Measurements from ENCODE around the gene IGFBP1. TPM values are rescaled to one million over a fixed set of nuclear protein-coding genes. Genes with fewer than 3 reads are reported as not detected.

IGFBP1 gene
- total and polyA plus RNA-seq, 2 of the 13 experiments (the other 11 are each of a cell fraction or from before 2014, with no cell fraction given): 5.4 to 885 TPM

DNA sequence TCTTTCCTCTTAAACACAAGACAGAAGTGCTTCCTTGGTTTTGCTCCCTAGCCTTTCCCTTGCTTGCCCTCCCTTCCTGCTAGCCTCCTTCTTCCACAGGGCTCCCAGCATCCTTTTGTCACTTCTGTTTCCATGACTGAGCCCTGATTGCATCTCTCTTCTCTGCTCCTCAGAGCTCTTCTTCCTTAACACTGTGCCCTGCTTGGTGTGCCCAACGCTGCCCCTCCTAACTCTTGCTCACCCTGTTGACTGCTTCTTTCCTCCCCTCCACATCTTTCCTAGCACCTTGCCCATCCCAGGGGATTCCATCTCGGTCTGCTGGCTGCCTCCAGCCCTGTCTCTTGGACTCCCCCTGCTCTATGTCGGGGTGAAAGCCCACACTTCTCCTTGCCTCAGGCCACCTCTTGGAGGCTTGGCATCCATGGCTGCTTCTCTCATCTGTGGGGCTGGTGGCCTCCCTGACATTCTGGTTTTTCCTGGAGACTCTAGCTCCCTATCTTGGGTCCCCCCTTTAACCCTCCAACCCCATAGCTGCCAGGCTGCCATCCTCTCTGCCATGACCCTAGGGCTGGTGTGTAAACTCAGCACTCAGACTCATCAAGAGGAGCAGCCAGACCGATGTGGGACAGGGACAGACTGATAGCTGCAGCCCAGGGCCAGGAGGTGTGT, 5.8 kb downstream of the IGFBP1 start (continued):
- TF ChIP-seq, protein P1, sequence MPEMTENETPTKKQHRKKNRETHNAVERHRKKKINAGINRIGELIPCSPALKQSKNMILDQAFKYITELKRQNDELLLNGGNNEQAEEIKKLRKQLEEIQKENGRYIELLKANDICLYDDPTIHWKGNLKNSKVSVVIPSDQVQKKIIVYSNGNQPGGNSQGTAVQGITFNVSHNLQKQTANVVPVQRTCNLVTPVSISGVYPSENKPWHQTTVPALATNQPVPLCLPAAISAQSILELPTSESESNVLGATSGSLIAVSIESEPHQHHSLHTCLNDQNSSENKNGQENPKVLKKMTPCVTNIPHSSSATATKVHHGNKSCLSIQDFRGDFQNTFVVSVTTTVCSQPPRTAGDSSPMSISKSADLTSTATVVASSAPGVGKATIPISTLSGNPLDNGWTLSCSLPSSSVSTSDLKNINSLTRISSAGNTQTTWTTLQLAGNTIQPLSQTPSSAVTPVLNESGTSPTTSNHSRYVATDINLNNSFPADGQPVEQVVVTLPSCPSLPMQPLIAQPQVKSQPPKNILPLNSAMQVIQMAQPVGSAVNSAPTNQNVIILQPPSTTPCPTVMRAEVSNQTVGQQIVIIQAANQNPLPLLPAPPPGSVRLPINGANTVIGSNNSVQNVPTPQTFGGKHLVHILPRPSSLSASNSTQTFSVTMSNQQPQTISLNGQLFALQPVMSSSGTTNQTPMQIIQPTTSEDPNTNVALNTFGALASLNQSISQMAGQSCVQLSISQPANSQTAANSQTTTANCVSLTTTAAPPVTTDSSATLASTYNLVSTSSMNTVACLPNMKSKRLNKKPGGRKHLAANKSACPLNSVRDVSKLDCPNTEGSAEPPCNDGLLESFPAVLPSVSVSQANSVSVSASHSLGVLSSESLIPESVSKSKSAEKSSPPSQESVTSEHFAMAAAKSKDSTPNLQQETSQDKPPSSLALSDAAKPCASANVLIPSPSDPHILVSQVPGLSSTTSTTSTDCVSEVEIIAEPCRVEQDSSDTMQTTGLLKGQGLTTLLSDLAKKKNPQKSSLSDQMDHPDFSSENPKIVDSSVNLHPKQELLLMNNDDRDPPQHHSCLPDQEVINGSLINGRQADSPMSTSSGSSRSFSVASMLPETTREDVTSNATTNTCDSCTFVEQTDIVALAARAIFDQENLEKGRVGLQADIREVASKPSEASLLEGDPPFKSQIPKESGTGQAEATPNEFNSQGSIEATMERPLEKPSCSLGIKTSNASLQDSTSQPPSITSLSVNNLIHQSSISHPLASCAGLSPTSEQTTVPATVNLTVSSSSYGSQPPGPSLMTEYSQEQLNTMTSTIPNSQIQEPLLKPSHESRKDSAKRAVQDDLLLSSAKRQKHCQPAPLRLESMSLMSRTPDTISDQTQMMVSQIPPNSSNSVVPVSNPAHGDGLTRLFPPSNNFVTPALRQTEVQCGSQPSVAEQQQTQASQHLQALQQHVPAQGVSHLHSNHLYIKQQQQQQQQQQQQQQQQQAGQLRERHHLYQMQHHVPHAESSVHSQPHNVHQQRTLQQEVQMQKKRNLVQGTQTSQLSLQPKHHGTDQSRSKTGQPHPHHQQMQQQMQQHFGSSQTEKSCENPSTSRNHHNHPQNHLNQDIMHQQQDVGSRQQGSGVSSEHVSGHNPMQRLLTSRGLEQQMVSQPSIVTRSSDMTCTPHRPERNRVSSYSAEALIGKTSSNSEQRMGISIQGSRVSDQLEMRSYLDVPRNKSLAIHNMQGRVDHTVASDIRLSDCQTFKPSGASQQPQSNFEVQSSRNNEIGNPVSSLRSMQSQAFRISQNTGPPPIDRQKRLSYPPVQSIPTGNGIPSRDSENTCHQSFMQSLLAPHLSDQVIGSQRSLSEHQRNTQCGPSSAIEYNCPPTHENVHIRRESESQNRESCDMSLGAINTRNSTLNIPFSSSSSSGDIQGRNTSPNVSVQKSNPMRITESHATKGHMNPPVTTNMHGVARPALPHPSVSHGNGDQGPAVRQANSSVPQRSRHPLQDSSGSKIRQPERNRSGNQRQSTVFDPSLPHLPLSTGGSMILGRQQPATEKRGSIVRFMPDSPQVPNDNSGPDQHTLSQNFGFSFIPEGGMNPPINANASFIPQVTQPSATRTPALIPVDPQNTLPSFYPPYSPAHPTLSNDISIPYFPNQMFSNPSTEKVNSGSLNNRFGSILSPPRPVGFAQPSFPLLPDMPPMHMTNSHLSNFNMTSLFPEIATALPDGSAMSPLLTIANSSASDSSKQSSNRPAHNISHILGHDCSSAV (CRISPR knock-in tag; IDR thresholded peaks at IDR 0.05; ENCODE audit: borderline replicate concordance): 0 out of 2 replicates have a peak, but pooled peaks have one; percentile 41
- TF ChIP-seq SAP130 (CRISPR knock-in tag; IDR thresholded peaks at IDR 0.05; ENCODE audit: low read depth): no peak
- no peak for TF ChIP-seq SNAI1 (CRISPR knock-in tag; IDR thresholded peaks at IDR 0.05; ENCODE audit: borderline replicate concordance)
- TF ChIP-seq, protein P2, sequence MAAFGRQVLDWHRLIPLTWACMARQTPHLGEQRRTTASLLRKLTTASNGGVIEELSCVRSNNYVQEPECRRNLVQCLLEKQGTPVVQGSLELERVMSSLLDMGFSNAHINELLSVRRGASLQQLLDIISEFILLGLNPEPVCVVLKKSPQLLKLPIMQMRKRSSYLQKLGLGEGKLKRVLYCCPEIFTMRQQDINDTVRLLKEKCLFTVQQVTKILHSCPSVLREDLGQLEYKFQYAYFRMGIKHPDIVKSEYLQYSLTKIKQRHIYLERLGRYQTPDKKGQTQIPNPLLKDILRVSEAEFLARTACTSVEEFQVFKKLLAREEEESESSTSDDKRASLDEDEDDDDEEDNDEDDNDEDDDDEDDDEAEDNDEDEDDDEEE (CRISPR knock-in tag; IDR thresholded peaks at IDR 0.05): no peak
- no peak for TF ChIP-seq ZNF326 (CRISPR knock-in tag; IDR thresholded peaks at IDR 0.05; ENCODE audit: borderline replicate concordance)
- TF ChIP-seq MTF1 (CRISPR knock-in tag; IDR thresholded peaks at IDR 0.05): no peak
- TF ChIP-seq PAF1 (CRISPR knock-in tag; IDR thresholded peaks at IDR 0.05): peak; percentile 100
- TF ChIP-seq, protein P3, sequence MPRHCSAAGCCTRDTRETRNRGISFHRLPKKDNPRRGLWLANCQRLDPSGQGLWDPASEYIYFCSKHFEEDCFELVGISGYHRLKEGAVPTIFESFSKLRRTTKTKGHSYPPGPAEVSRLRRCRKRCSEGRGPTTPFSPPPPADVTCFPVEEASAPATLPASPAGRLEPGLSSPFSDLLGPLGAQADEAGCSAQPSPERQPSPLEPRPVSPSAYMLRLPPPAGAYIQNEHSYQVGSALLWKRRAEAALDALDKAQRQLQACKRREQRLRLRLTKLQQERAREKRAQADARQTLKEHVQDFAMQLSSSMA (CRISPR knock-in tag; IDR thresholded peaks at IDR 0.05): 0 out of 2 replicates have a peak, but pooled peaks have one; percentile 63
- TF ChIP-seq U2AF2 (IDR thresholded peaks at IDR 0.05; ENCODE audit: low read depth, low read length): no peak
- no peak for TF ChIP-seq ZFP36 (IDR thresholded peaks at IDR 0.05; ENCODE audit: borderline replicate concordance, low read depth, low read length, partially characterized antibody)
- TF ChIP-seq FOSL1 (CRISPR knock-in tag; IDR thresholded peaks at IDR 0.05; ENCODE audit: borderline replicate concordance): no peak
- no peak for TF ChIP-seq ZNF468 (CRISPR knock-in tag; IDR thresholded peaks at IDR 0.05)
- TF ChIP-seq ZMAT3 (CRISPR knock-in tag; conservative IDR thresholded peaks at IDR 0.05): peak; percentile 81; the same call in 1 of the 2 replicates
- TF ChIP-seq ZNF282 (IDR thresholded peaks at IDR 0.05; ENCODE audit: partially characterized antibody): no peak
- no peak for TF ChIP-seq ZNF124 (CRISPR knock-in tag; IDR thresholded peaks at IDR 0.05)
- TF ChIP-seq ETV6 (CRISPR knock-in tag; conservative IDR thresholded peaks at IDR 0.05): no peak
- no peak for TF ChIP-seq SMARCC2 (IDR thresholded peaks at IDR 0.05)
- TF ChIP-seq DNMT1 (CRISPR knock-in tag; IDR thresholded peaks at IDR 0.05): 0 out of 2 replicates have a peak, but pooled peaks have one; percentile 40
- TF ChIP-seq RFXAP (CRISPR knock-in tag; IDR thresholded peaks at IDR 0.05; ENCODE audit: borderline replicate concordance): no peak
- TF ChIP-seq NR3C1 (CRISPR knock-in tag; IDR thresholded peaks at IDR 0.05): no peak
- TF ChIP-seq ZNF484 (CRISPR knock-in tag; IDR thresholded peaks at IDR 0.05; ENCODE audit: borderline replicate concordance, low read depth): no peak
- TF ChIP-seq GLI4 (CRISPR knock-in tag; IDR thresholded peaks at IDR 0.05; ENCODE audit: borderline replicate concordance): no peak

Data from HepG2 (cell line).